ENCODE data around the gene CPVL. TPM values are rescaled to one million over a fixed set of nuclear protein-coding genes. Genes with fewer than 3 reads are reported as not detected.

CPVL gene
- polyA plus RNA-seq, 10 donors = 19.7 to 58.9 (median 27.1) TPM

GRCh38 chr7:29158795-29159423, 12.6 kb upstream of the CPVL start:
- no peak for DNase-seq

GRCh38 chr7:29156907-29157452, 10.6 kb upstream of the CPVL start:
- no peak for DNase-seq

- DNase-seq = no peak
These were observed 7.7 kb upstream of the CPVL start for GRCh38 chr7:29154076-29154475.

GRCh38 chr7:29150856-29151255, 4.5 kb upstream of the CPVL start:
- no peak for DNase-seq

- no peak for DNase-seq
These were observed 2.7 kb upstream of the CPVL start for GRCh38 chr7:29149036-29149435.

GRCh38 chr7:29147821-29148220, 1.5 kb upstream of the CPVL start:
- no peak for DNase-seq

GRCh38 chr7:29146888-29147609, 712 bp upstream of the CPVL start:
- DNase-seq = peak; percentile 46 to 57 (median 55)

GRCh38 chr7:29145553-29146056, 732 bp downstream of the CPVL start:
- no peak for DNase-seq

GRCh38 chr7:29143751-29144150, 2.6 kb downstream of the CPVL start:
- DNase-seq = no peak

GRCh38 chr7:29142021-29142727, 4.2 kb downstream of the CPVL start:
- no peak for DNase-seq

GRCh38 chr7:29140873-29141468, 5.4 kb downstream of the CPVL start:
- DNase-seq = no peak

- DNase-seq = no peak
These were observed 6.5 kb downstream of the CPVL start for GRCh38 chr7:29139796-29140195.

- DNase-seq = no peak
These were observed 7.1 kb downstream of the CPVL start for GRCh38 chr7:29139191-29139590.

- no peak for DNase-seq
These were observed 7.7 kb downstream of the CPVL start for GRCh38 chr7:29138588-29138987.

- no peak for DNase-seq
These were observed 10.5 kb downstream of the CPVL start for GRCh38 chr7:29135846-29136245.

- no peak for DNase-seq
These were observed 13.4 kb downstream of the CPVL start for GRCh38 chr7:29132980-29133379.

- no peak for DNase-seq
These were observed 14.7 kb downstream of the CPVL start for GRCh38 chr7:29131678-29132077.

- no peak for DNase-seq
These were observed 16.2 kb downstream of the CPVL start for GRCh38 chr7:29130096-29130495.

GRCh38 chr7:29127527-29127926, 18.8 kb downstream of the CPVL start:
- DNase-seq = no peak

GRCh38 chr7:29126804-29127203, 19.5 kb downstream of the CPVL start:
- DNase-seq = no peak

- DNase-seq = no peak
These were observed 22.6 kb downstream of the CPVL start for GRCh38 chr7:29123626-29124190.

- DNase-seq = no peak
These were observed 23.6 kb downstream of the CPVL start for GRCh38 chr7:29122759-29123158.
